Central memory CD8-positive, alpha-beta T cell (primary cell): Measurements from ENCODE around the gene POU2AF1.

Source experiments
- ATAC-seq: fragments of 150-1000 bp; cut with Tn5 transposase; replicated peaks from 2 replicates; pipeline ENCODE4 v1.10.0; 2022; ENCODE audit warnings: mild to moderate bottlenecking, moderate FRiP score, moderate number of reproducible peaks; ENCODE audit not compliant: poor library complexity, severe bottlenecking; ENCODE audit errors: extremely low read depth
- DNase-seq, 2 donors: peaks; one replicate each; pipeline ENCODE4 v3.0.0; 2021; ENCODE audit warnings: low spot score in 2 of 2
- H3K27ac Mint-ChIP-seq: one replicate; pipeline ENCODE4 v1.8.0; 2022; ENCODE audit warnings: low read depth, mild to moderate bottlenecking, moderate library complexity, mixed read lengths
- H3K27me3 Mint-ChIP-seq: one replicate; pipeline ENCODE4 v1.8.0; 2022; ENCODE audit warnings: mixed read lengths
- H3K36me3 Mint-ChIP-seq: one replicate; pipeline ENCODE4 v1.8.0; 2022; ENCODE audit warnings: mild to moderate bottlenecking, moderate library complexity, mixed read lengths; ENCODE audit not compliant: insufficient read depth
- H3K4me1 Mint-ChIP-seq: one replicate; pipeline ENCODE4 v1.8.0; 2022; ENCODE audit warnings: mixed read lengths
- H3K4me3 Mint-ChIP-seq: one replicate; pipeline ENCODE4 v1.8.0; 2022; ENCODE audit warnings: mild to moderate bottlenecking, moderate library complexity, mixed read lengths
- H3K9me3 Mint-ChIP-seq: one replicate; pipeline ENCODE4 v1.8.0; 2022; ENCODE audit warnings: mixed read lengths

The POU2AF1 gene

GRCh38 chr11:111378861-111379601 lies at the start of gene POU2AF1:
TSS of gene POU2AF1 (minus strand) at chr11:111379275. CDS start at chr11:111379177, 98 bp downstream.
- peak within 1 kb of the TSS; percentile 1 for H3K27ac Mint-ChIP-seq
- DNase-seq (peak; percentile 15 to 30), ATAC-seq (peak; percentile 81)
- peaks cover 11% of the 10 kb centered on the region for H3K27me3 Mint-ChIP-seq
- H3K4me1 Mint-ChIP-seq, result peaks cover 5% of the 10 kb centered on the region
- peaks cover 3% of the 10 kb centered on the region for H3K36me3 Mint-ChIP-seq
- peak within 1 kb of the TSS; percentile 35 for H3K4me3 Mint-ChIP-seq
- no peaks in the 10 kb centered on the region for H3K9me3 Mint-ChIP-seq

GRCh38 chr11:111428113-111428876 lies 49.2 kb upstream of the POU2AF1 start:
- H3K9me3 Mint-ChIP-seq, result no peaks in the 10 kb centered on the region
- H3K36me3 Mint-ChIP-seq, result no peaks in the 10 kb centered on the region
- H3K4me3 Mint-ChIP-seq, result no peak overlapping the region

GRCh38 chr11:111427471-111427912 lies 48.4 kb upstream of the POU2AF1 start:
- no peak overlapping the region for H3K27ac Mint-ChIP-seq
- no peaks in the 10 kb centered on the region for H3K9me3 Mint-ChIP-seq
- no peaks in the 10 kb centered on the region for H3K4me1 Mint-ChIP-seq
- DNase-seq, result no peak
- ATAC-seq, result no peak
- H3K4me3 Mint-ChIP-seq, result no peak overlapping the region
- peaks cover 2% of the 10 kb centered on the region for H3K36me3 Mint-ChIP-seq
- peaks cover 53% of the 10 kb centered on the region for H3K27me3 Mint-ChIP-seq

More at GRCh38 chr11:111428113-111428876, 49.2 kb upstream of the POU2AF1 start:
- ATAC-seq (no peak), DNase-seq (no peak)
- no peak overlapping the region for H3K27ac Mint-ChIP-seq
- H3K4me1 Mint-ChIP-seq, result no peaks in the 10 kb centered on the region
- H3K27me3 Mint-ChIP-seq, result peaks cover 55% of the 10 kb centered on the region

- Mint-ChIP-seq H3K9me3 (no peaks in the 10 kb centered on the region), H3K4me3 (no peak overlapping the region), H3K27ac (peak overlapping the region; percentile 23), H3K36me3 (peaks cover 2% of the 10 kb centered on the region), H3K4me1 (no peaks in the 10 kb centered on the region), H3K27me3 (peaks cover 46% of the 10 kb centered on the region)
- DNase-seq (no peak), ATAC-seq (no peak)
Observed at GRCh38 chr11:111426617-111427016, 47.5 kb upstream of the POU2AF1 start.

- peaks cover 2% of the 10 kb centered on the region for H3K36me3 Mint-ChIP-seq
- H3K27ac Mint-ChIP-seq, result no peak overlapping the region
- no peak for DNase-seq
- no peak for ATAC-seq
- H3K4me3 Mint-ChIP-seq, result no peak overlapping the region
- H3K27me3 Mint-ChIP-seq, result peaks cover 39% of the 10 kb centered on the region
- H3K4me1 Mint-ChIP-seq, result no peaks in the 10 kb centered on the region
- H3K9me3 Mint-ChIP-seq, result no peaks in the 10 kb centered on the region
Observed at GRCh38 chr11:111423250-111423615, 44.2 kb upstream of the POU2AF1 start.

- H3K4me3 Mint-ChIP-seq, result no peak overlapping the region
- no peak for ATAC-seq
- no peak for DNase-seq
- H3K36me3 Mint-ChIP-seq, result peaks cover 2% of the 10 kb centered on the region
- H3K27me3 Mint-ChIP-seq, result peaks cover 34% of the 10 kb centered on the region
- no peaks in the 10 kb centered on the region for H3K4me1 Mint-ChIP-seq
- no peaks in the 10 kb centered on the region for H3K9me3 Mint-ChIP-seq
- no peak overlapping the region for H3K27ac Mint-ChIP-seq
Observed at GRCh38 chr11:111422494-111423249, 43.6 kb upstream of the POU2AF1 start.

GRCh38 chr11:111421251-111421650 lies 42.2 kb upstream of the POU2AF1 start:
- Mint-ChIP-seq H3K4me3 (no peak overlapping the region), H3K9me3 (no peaks in the 10 kb centered on the region), H3K36me3 (peaks cover 2% of the 10 kb centered on the region), H3K4me1 (no peaks in the 10 kb centered on the region), H3K27me3 (peaks cover 31% of the 10 kb centered on the region), H3K27ac (no peak overlapping the region)
- ATAC-seq, result no peak
- no peak for DNase-seq

- DNase-seq, result no peak
- H3K36me3 Mint-ChIP-seq, result peaks cover 2% of the 10 kb centered on the region
- H3K4me1 Mint-ChIP-seq, result no peaks in the 10 kb centered on the region
- peaks cover 20% of the 10 kb centered on the region for H3K27me3 Mint-ChIP-seq
- H3K27ac Mint-ChIP-seq, result no peak overlapping the region
- H3K9me3 Mint-ChIP-seq, result no peaks in the 10 kb centered on the region
- no peak overlapping the region for H3K4me3 Mint-ChIP-seq
- no peak for ATAC-seq
Observed at GRCh38 chr11:111419641-111420327, 40.7 kb upstream of the POU2AF1 start.

- no peak for DNase-seq
- no peak overlapping the region for H3K4me3 Mint-ChIP-seq
- no peak overlapping the region for H3K27ac Mint-ChIP-seq
- peaks cover 5% of the 10 kb centered on the region for H3K4me1 Mint-ChIP-seq
- H3K27me3 Mint-ChIP-seq, result peaks cover 14% of the 10 kb centered on the region
- H3K36me3 Mint-ChIP-seq, result peaks cover 2% of the 10 kb centered on the region
- ATAC-seq, result no peak
- H3K9me3 Mint-ChIP-seq, result no peaks in the 10 kb centered on the region
Observed at GRCh38 chr11:111419181-111419580, 40.1 kb upstream of the POU2AF1 start.

- ATAC-seq, result no peak
- no peak for DNase-seq
- H3K4me1 Mint-ChIP-seq, result peaks cover 5% of the 10 kb centered on the region
- H3K4me3 Mint-ChIP-seq, result no peak overlapping the region
- H3K27me3 Mint-ChIP-seq, result peaks cover 7% of the 10 kb centered on the region
- no peaks in the 10 kb centered on the region for H3K9me3 Mint-ChIP-seq
- no peak overlapping the region for H3K27ac Mint-ChIP-seq
- H3K36me3 Mint-ChIP-seq, result peaks cover 2% of the 10 kb centered on the region
Observed at GRCh38 chr11:111418436-111418787, 39.3 kb upstream of the POU2AF1 start.

- H3K9me3 Mint-ChIP-seq, result no peaks in the 10 kb centered on the region
- DNase-seq, result no peak
- ATAC-seq, result no peak
- peaks cover under 1% of the 10 kb centered on the region for H3K36me3 Mint-ChIP-seq
- peaks cover 2% of the 10 kb centered on the region for H3K27me3 Mint-ChIP-seq
- H3K4me1 Mint-ChIP-seq, result peaks cover 5% of the 10 kb centered on the region
- H3K27ac Mint-ChIP-seq, result no peak overlapping the region
- no peak overlapping the region for H3K4me3 Mint-ChIP-seq
Observed at GRCh38 chr11:111417766-111418435, 38.8 kb upstream of the POU2AF1 start.
